Ascending aorta (tissue), 2 donors: ENCODE results near the gene CCDC136. TPM values are rescaled to one million over a fixed set of nuclear protein-coding genes. Genes with fewer than 3 reads are reported as not detected.

Experiments
- DNase-seq, 2 donors: peaks; one replicate each; pipeline ENCODE4 v3.0.0-alpha.2; 2019; ENCODE audit warnings: low spot score in 2 of 2
- H3K27ac ChIP-seq, 2 donors: fragments of 200-600 bp; sonication (generic); one replicate each; pipeline ENCODE4 v1.5.1; 2016 to 2017; ENCODE audit warnings: mild to moderate bottlenecking in 1 of 2
- H3K27me3 ChIP-seq: fragments of 200-600 bp; sonication (generic); one replicate; pipeline ENCODE4 v1.5.1; 2017
- H3K36me3 ChIP-seq, 2 donors: fragments of 200-600 bp; sonication (generic); one replicate each; pipeline ENCODE4 v1.5.1; 2016
- H3K4me1 ChIP-seq, 2 donors: fragments of 200-600 bp; sonication (generic); one replicate each; pipeline ENCODE4 v1.5.1; 2016 to 2017; ENCODE audit warnings: mild to moderate bottlenecking in 1 of 2
- H3K4me3 ChIP-seq, 2 donors: fragments of 200-600 bp; sonication (generic); one replicate each; pipeline ENCODE4 v1.5.1; 2016 to 2017; ENCODE audit warnings: mild to moderate bottlenecking in 1 of 2
- H3K9me3 ChIP-seq, 2 donors: fragments of 200-600 bp; sonication (generic); one replicate each; pipeline ENCODE4 v1.5.1; 2016
- intact Hi-C: fragments of 100-400 bp; cut with DNase I; formaldehyde crosslinking; loops from one replicate; pipeline ENCODE4 v1.15.1; 2023
- total RNA-seq: library from RNA; depleted of rRNA; stranded (reverse); fragments of >200 nt; gene quantifications from one replicate; pipeline ENCODE4 v1.1.0, GENCODE V29; 2016
- TF ChIP-seq, protein P1 (sequence below), 3 experiments: fragments of 200-600 bp in 2 of 3; fragments of 450-650 bp in 1 of 3; sonication (generic) in 2 of 3; IDR thresholded peaks; one replicate each; pipeline ENCODE4 v1.5.1; 2016 to 2019; ENCODE audit warnings: antibody characterized with exemption in 3 of 3, mild to moderate bottlenecking in 1 of 3, moderate library complexity in 1 of 3

CCDC136 gene
- total RNA-seq, 1 donor from 2014 or later = 0.64 TPM

- Histone ChIP-seq H3K36me3 (no peaks in the 10 kb centered on the region), H3K9me3 (no peaks in the 10 kb centered on the region), H3K27me3 (no peaks in the 10 kb centered on the region), H3K4me3 (no peak overlapping the region), H3K27ac (no peak overlapping the region), H3K4me1 (no peaks in the 10 kb centered on the region)
- no peak for DNase-seq
- intact Hi-C loops = no loop called here
- TF ChIP-seq, protein P1, sequence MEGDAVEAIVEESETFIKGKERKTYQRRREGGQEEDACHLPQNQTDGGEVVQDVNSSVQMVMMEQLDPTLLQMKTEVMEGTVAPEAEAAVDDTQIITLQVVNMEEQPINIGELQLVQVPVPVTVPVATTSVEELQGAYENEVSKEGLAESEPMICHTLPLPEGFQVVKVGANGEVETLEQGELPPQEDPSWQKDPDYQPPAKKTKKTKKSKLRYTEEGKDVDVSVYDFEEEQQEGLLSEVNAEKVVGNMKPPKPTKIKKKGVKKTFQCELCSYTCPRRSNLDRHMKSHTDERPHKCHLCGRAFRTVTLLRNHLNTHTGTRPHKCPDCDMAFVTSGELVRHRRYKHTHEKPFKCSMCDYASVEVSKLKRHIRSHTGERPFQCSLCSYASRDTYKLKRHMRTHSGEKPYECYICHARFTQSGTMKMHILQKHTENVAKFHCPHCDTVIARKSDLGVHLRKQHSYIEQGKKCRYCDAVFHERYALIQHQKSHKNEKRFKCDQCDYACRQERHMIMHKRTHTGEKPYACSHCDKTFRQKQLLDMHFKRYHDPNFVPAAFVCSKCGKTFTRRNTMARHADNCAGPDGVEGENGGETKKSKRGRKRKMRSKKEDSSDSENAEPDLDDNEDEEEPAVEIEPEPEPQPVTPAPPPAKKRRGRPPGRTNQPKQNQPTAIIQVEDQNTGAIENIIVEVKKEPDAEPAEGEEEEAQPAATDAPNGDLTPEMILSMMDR (IDR thresholded peaks at IDR 0.05) = no peak
Observed at GRCh38 chr7:128814499-128814898, 22.7 kb downstream of the CCDC136 start.

GRCh38 chr7:128815289-128815942 lies 23.6 kb downstream of the CCDC136 start:
- no peaks in the 10 kb centered on the region for H3K4me1 ChIP-seq
- H3K27ac ChIP-seq = no peak overlapping the region
- no peaks in the 10 kb centered on the region for H3K36me3 ChIP-seq
- DNase-seq = no peak
- intact Hi-C loops = no loop called here
- H3K9me3 ChIP-seq = no peaks in the 10 kb centered on the region
- H3K27me3 ChIP-seq = no peaks in the 10 kb centered on the region
- TF ChIP-seq, protein P1 (IDR thresholded peaks at IDR 0.05) = no peak
- H3K4me3 ChIP-seq = no peak overlapping the region

DNA sequence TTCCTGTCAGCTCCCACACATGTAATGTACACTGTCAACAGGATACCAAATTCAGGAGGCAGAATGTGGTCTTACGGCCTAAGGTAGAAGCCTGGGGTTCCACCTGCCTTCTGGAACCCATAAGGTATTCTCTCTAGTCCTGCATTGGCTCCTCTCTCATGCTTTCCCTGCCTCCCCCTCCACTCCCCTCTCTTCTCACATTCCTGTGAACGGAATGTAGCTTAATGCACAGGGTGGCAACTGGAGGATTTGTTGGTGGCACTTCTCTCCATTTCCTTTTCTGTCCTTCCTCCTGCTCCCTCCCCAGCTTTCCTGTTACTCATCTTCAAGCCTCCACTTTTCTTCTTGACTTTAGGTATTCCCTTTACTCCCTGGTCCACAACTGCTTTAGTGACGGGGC lies 26.9 kb downstream of the CCDC136 start:
- intact Hi-C loops = no loop called here
- TF ChIP-seq, protein P1 (IDR thresholded peaks at IDR 0.05) = no peak

GRCh38 chr7:128821724-128822123 lies 30.0 kb downstream of the CCDC136 start:
- no peak for DNase-seq
- Histone ChIP-seq H3K4me3 (no peak overlapping the region), H3K27me3 (no peaks in the 10 kb centered on the region), H3K4me1 (no peaks in the 10 kb centered on the region), H3K9me3 (no peaks in the 10 kb centered on the region), H3K36me3 (no peaks in the 10 kb centered on the region), H3K27ac (no peak overlapping the region)
- intact Hi-C loops = no loop called here
- TF ChIP-seq, protein P1 (IDR thresholded peaks at IDR 0.05) = no peak

More for the DNA sequence above, 26.9 kb downstream of the CCDC136 start:
- no peak for DNase-seq
- no peaks in the 10 kb centered on the region for H3K9me3 ChIP-seq
- no peak overlapping the region for H3K4me3 ChIP-seq
- no peaks in the 10 kb centered on the region for H3K36me3 ChIP-seq
- no peaks in the 10 kb centered on the region for H3K27me3 ChIP-seq
- H3K27ac ChIP-seq = no peak overlapping the region
- no peaks in the 10 kb centered on the region for H3K4me1 ChIP-seq

DNA sequence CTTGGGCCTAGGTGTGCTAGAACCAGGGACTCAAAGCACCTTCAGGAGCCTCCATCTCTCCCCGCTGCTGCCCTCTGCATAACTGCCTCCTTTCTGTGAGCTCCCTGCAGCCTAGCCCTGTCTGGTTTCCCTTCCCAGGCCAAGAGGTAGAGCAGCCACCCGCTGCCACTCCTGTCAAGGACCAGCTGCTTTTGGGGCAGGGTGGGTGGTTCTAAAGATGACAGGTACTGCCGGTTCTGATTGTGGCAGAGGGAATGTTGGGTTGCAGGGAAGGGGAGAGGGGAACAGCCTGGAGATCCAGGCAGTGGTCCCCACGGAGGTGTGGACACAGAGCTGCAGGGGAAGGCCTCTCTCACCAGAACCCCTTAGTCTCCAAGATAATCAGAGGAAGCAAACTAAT lies 34.7 kb downstream of the CCDC136 start:
- H3K36me3 ChIP-seq = no peaks in the 10 kb centered on the region
- H3K9me3 ChIP-seq = no peaks in the 10 kb centered on the region
- H3K4me3 ChIP-seq = no peak overlapping the region
- peaks cover 5 to 24% of the 10 kb centered on the region in 2 donors for H3K4me1 ChIP-seq
- DNase-seq = no peak
- TF ChIP-seq, protein P1 (IDR thresholded peaks at IDR 0.05) = no peak
- H3K27ac ChIP-seq = peak overlapping the region; percentile 92 to 95
- intact Hi-C loops = no loop called here
- H3K27me3 ChIP-seq = no peaks in the 10 kb centered on the region

GRCh38 chr7:128826916-128827247 lies 35.1 kb downstream of the CCDC136 start:
- TF ChIP-seq, protein P1 (IDR thresholded peaks at IDR 0.05) = no peak
- no peak overlapping the region for H3K4me3 ChIP-seq
- peak overlapping the region; percentile 92 to 95 for H3K27ac ChIP-seq
- H3K9me3 ChIP-seq = no peaks in the 10 kb centered on the region
- H3K27me3 ChIP-seq = no peaks in the 10 kb centered on the region
- peaks cover 5 to 24% of the 10 kb centered on the region in 2 donors for H3K4me1 ChIP-seq
- DNase-seq = no peak
- intact Hi-C loops = loop anchor here (1.0 kb wide), 1 partner anchor 88 kb away; the partner anchor contains the start of gene CALU
- H3K36me3 ChIP-seq = no peaks in the 10 kb centered on the region
